GM12878 (cell line): ENCODE results near the gene CDC16. TPM values are rescaled to one million over a fixed set of nuclear protein-coding genes. Genes with fewer than 3 reads are reported as not detected.

Experiments
- CHD1 ChIP-seq: IDR thresholded peaks from 2 replicates; pipeline ENCODE4 v1.6.1; 2012; ENCODE audit warnings: low read depth, low read length, improper control_type of control experiment
- GABPA ChIP-seq: IDR thresholded peaks from 2 replicates; pipeline ENCODE4 v1.6.1; 2014; ENCODE audit warnings: antibody characterized with exemption, low read depth, mild to moderate bottlenecking, inconsistent platforms
- HDAC2 ChIP-seq: fragments of 200-600 bp; sonication (generic); IDR thresholded peaks from 2 replicates; pipeline ENCODE4 v1.6.1; 2017
- KLF5 ChIP-seq: fragments of 450-650 bp; IDR thresholded peaks from 2 replicates; pipeline ENCODE4 v1.6.1; 2014; ENCODE audit warnings: mild to moderate bottlenecking; ENCODE audit not compliant: partially characterized antibody
- NR2C2 ChIP-seq: IDR thresholded peaks from 2 replicates; pipeline ENCODE4 v1.6.1; 2011; ENCODE audit warnings: borderline replicate concordance, low read depth; ENCODE audit not compliant: control insufficient read depth, insufficient read length
- POLR2A ChIP-seq: IDR thresholded peaks from 2 replicates; pipeline ENCODE4 v1.6.1; 2011; ENCODE audit warnings: low read depth, mild to moderate bottlenecking, low read length
- POLR2AphosphoS5 ChIP-seq: IDR thresholded peaks from 2 replicates; pipeline ENCODE4 v1.6.1; 2011; ENCODE audit warnings: mild to moderate bottlenecking, low read length, inconsistent platforms
- RAD21 ChIP-seq: IDR thresholded peaks from 2 replicates; pipeline ENCODE4 v1.6.1; 2011; ENCODE audit warnings: mild to moderate bottlenecking, low read depth, low read length, moderate library complexity; ENCODE audit not compliant: insufficient read depth
- SREBF1 ChIP-seq: IDR thresholded peaks from 2 replicates; pipeline ENCODE4 v1.6.1; 2012; ENCODE audit warnings: mild to moderate bottlenecking, low read length
- YBX1 ChIP-seq: fragments of 450-650 bp; IDR thresholded peaks from 2 replicates; pipeline ENCODE4 v1.6.1; 2016; ENCODE audit warnings: antibody characterized with exemption
- polyA plus RNA-seq, 11 experiments: library from polyadenylated mRNA; depleted of rRNA in 4 of 11; unstranded in 6 of 11; stranded (reverse) in 5 of 11; fragments of >200 nt; fragmentation: Nextera tagmentation in 4 of 11; fragmentation: Illumina TruSeq in 1 of 11; extraction: Ambion mirVana in 4 of 11; extraction: Trizol in 1 of 11; gene quantifications; 1 replicate in 1 of 11; 2 replicates in 10 of 11; pipeline versions ENCODE4 v1.2.1 to v1.2.3, GENCODE V29; 2011 to 2016; ENCODE audit warnings: inconsistent platforms in 2 of 11, missing spikeins in 2 of 11, low read depth in 1 of 11
- total RNA-seq, 4 experiments: library from RNA; depleted of rRNA in 3 of 4; stranded (reverse); fragments of >200 nt in 3 of 4; fragmentation: Illumina TruSeq in 1 of 4; extraction: Trizol in 1 of 4; gene quantifications; 2 replicates each; pipeline versions ENCODE4 v1.2.1 to v1.2.3, GENCODE V29; 2013 to 2021
- TF ChIP-seq, protein P1 (sequence below): IDR thresholded peaks from 2 replicates; pipeline ENCODE4 v1.6.1; 2012; ENCODE audit warnings: improper control_type of control experiment, low read depth, low read length; ENCODE audit not compliant: insufficient replicate concordance
- TF ChIP-seq, protein P2 (sequence below): fragments of 450-650 bp; formaldehyde crosslinking; IDR thresholded peaks from 2 replicates; pipeline ENCODE4 v1.4.0; 2022; ENCODE audit warnings: mild to moderate bottlenecking, moderate library complexity
- TF ChIP-seq, protein P3 (sequence below): fragments of 450-650 bp; IDR thresholded peaks from 2 replicates; pipeline ENCODE4 v1.6.1; 2018; ENCODE audit warnings: borderline replicate concordance, mild to moderate bottlenecking; ENCODE audit not compliant: partially characterized antibody
- TF ChIP-seq, protein P4 (sequence below): fragments of 450-650 bp; IDR thresholded peaks from 2 replicates; pipeline ENCODE4 v1.6.1; 2017; ENCODE audit warnings: borderline replicate concordance
- TF ChIP-seq, protein P5 (sequence below): fragments of 150-350 bp; IDR thresholded peaks from 2 replicates; pipeline ENCODE4 v1.6.1; 2014; ENCODE audit warnings: mild to moderate bottlenecking, low read depth, low read length

The CDC16 gene
- total and polyA plus RNA-seq, 10 of the 15 experiments (the other 5 are each of a cell fraction or from before 2014, with no cell fraction given) = 15.4 to 92.9 (median 31.4) TPM

DNA sequence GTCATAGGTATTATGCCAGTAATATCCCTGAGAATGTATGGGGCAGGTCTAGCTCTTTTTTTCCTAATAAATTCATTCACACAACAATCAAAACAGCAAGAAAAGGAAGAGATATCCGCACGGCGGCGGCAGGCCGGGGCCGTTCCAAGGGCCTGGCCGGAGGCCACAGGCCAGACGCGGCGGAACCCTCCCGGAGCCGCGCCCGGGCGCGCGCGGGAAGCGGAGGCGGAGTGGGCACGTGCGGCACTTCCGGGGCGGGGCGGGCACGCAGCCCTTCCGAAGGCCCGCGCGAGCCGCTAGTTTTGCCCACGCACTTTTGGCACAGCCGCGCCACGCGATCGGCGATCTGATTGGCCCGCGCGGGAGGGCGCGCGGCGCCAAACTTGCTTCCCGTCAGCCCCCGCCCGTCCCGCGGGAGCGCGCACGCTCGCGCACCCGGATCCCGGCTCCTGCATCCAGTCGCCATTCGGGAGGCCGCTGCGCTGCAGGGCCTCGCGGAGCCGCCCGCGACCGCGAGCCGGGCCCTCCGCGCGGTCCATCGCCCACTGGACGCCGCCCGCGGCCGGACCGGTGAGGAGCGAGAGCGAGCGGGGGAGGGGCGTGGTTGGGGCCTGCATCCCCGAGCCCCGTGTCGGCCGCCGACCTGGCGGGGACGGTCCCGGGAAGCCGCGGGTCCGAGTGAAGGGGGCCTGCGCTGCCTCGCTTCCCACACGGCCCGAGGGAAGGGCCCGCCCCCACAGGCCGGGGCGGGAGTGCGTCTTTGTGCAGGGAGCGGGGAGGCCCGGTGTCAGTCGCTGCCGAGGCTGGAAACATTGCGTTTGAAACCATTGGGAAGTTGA, 79.6 kb downstream of the CDC16 start, which contains the start of gene CHAMP1 (continued):
- TF ChIP-seq, protein P1, sequence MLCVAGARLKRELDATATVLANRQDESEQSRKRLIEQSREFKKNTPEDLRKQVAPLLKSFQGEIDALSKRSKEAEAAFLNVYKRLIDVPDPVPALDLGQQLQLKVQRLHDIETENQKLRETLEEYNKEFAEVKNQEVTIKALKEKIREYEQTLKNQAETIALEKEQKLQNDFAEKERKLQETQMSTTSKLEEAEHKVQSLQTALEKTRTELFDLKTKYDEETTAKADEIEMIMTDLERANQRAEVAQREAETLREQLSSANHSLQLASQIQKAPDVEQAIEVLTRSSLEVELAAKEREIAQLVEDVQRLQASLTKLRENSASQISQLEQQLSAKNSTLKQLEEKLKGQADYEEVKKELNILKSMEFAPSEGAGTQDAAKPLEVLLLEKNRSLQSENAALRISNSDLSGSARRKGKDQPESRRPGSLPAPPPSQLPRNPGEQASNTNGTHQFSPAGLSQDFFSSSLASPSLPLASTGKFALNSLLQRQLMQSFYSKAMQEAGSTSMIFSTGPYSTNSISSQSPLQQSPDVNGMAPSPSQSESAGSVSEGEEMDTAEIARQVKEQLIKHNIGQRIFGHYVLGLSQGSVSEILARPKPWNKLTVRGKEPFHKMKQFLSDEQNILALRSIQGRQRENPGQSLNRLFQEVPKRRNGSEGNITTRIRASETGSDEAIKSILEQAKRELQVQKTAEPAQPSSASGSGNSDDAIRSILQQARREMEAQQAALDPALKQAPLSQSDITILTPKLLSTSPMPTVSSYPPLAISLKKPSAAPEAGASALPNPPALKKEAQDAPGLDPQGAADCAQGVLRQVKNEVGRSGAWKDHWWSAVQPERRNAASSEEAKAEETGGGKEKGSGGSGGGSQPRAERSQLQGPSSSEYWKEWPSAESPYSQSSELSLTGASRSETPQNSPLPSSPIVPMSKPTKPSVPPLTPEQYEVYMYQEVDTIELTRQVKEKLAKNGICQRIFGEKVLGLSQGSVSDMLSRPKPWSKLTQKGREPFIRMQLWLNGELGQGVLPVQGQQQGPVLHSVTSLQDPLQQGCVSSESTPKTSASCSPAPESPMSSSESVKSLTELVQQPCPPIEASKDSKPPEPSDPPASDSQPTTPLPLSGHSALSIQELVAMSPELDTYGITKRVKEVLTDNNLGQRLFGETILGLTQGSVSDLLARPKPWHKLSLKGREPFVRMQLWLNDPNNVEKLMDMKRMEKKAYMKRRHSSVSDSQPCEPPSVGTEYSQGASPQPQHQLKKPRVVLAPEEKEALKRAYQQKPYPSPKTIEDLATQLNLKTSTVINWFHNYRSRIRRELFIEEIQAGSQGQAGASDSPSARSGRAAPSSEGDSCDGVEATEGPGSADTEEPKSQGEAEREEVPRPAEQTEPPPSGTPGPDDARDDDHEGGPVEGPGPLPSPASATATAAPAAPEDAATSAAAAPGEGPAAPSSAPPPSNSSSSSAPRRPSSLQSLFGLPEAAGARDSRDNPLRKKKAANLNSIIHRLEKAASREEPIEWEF = no peak
- TF ChIP-seq SREBF1 (no peak), KLF5 (peak; percentile 15), HDAC2 (no peak), CHD1 (no peak), YBX1 (no peak), GABPA (no peak), NR2C2 (no peak), POLR2A (peak; percentile 91), POLR2AphosphoS5 (peak; percentile 89), RAD21 (no peak)
- TF ChIP-seq, protein P2, sequence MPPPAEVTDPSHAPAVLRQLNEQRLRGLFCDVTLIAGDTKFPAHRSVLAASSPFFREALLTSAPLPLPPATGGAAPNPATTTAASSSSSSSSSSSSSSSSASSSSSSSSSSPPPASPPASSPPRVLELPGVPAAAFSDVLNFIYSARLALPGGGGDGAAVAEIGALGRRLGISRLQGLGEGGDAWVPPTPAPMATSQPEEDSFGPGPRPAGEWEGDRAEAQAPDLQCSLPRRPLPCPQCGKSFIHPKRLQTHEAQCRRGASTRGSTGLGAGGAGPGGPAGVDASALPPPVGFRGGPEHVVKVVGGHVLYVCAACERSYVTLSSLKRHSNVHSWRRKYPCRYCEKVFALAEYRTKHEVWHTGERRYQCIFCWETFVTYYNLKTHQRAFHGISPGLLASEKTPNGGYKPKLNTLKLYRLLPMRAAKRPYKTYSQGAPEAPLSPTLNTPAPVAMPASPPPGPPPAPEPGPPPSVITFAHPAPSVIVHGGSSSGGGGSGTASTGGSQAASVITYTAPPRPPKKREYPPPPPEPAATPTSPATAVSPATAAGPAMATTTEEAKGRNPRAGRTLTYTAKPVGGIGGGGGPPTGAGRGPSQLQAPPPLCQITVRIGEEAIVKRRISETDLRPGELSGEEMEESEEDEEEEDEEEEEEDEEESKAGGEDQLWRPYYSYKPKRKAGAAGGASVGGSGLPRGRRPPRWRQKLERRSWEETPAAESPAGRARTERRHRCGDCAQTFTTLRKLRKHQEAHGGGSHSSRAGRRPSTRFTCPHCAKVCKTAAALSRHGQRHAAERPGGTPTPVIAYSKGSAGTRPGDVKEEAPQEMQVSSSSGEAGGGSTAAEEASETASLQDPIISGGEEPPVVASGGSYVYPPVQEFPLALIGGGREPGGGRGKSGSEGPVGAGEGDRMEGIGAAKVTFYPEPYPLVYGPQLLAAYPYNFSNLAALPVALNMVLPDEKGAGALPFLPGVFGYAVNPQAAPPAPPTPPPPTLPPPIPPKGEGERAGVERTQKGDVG (CRISPR knock-in tag) = no peak
- TF ChIP-seq, protein P3, sequence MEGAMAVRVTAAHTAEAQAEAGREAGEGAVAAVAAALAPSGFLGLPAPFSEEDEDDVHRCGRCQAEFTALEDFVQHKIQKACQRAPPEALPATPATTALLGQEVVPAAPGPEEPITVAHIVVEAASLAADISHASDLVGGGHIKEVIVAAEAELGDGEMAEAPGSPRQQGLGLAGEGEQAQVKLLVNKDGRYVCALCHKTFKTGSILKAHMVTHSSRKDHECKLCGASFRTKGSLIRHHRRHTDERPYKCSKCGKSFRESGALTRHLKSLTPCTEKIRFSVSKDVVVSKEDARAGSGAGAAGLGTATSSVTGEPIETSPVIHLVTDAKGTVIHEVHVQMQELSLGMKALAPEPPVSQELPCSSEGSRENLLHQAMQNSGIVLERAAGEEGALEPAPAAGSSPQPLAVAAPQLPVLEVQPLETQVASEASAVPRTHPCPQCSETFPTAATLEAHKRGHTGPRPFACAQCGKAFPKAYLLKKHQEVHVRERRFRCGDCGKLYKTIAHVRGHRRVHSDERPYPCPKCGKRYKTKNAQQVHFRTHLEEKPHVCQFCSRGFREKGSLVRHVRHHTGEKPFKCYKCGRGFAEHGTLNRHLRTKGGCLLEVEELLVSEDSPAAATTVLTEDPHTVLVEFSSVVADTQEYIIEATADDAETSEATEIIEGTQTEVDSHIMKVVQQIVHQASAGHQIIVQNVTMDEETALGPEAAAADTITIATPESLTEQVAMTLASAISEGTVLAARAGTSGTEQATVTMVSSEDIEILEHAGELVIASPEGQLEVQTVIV = no peak
- TF ChIP-seq, protein P4, sequence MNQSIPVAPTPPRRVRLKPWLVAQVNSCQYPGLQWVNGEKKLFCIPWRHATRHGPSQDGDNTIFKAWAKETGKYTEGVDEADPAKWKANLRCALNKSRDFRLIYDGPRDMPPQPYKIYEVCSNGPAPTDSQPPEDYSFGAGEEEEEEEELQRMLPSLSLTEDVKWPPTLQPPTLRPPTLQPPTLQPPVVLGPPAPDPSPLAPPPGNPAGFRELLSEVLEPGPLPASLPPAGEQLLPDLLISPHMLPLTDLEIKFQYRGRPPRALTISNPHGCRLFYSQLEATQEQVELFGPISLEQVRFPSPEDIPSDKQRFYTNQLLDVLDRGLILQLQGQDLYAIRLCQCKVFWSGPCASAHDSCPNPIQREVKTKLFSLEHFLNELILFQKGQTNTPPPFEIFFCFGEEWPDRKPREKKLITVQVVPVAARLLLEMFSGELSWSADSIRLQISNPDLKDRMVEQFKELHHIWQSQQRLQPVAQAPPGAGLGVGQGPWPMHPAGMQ = no peak
- TF ChIP-seq, protein P5, sequence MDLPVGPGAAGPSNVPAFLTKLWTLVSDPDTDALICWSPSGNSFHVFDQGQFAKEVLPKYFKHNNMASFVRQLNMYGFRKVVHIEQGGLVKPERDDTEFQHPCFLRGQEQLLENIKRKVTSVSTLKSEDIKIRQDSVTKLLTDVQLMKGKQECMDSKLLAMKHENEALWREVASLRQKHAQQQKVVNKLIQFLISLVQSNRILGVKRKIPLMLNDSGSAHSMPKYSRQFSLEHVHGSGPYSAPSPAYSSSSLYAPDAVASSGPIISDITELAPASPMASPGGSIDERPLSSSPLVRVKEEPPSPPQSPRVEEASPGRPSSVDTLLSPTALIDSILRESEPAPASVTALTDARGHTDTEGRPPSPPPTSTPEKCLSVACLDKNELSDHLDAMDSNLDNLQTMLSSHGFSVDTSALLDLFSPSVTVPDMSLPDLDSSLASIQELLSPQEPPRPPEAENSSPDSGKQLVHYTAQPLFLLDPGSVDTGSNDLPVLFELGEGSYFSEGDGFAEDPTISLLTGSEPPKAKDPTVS = no peak
